T-helper 2 cell treated with Interferon-gamma antibody and Interleukin-4, amounts not matched to agents 100 ng/mL and 5 ng/mL, for 36 hours (primary cell): ENCODE results near the gene MRPL34. TPM values are rescaled to one million over a fixed set of nuclear protein-coding genes. Genes with fewer than 3 reads are reported as not detected.

ENCODE experiments used
- intact Hi-C: fragments of 100-400 bp; cut with micrococcal nuclease; formaldehyde crosslinking; loops from one replicate; pipeline ENCODE4 v1.15.1; 2023
- total RNA-seq: library from RNA; stranded (reverse); gene quantifications from 2 replicates; pipeline ENCODE4 v1.2.3, GENCODE V29; 2022

Gene MRPL34
- total RNA-seq, 1 donor from 2014 or later: 77.8 TPM

DNA sequence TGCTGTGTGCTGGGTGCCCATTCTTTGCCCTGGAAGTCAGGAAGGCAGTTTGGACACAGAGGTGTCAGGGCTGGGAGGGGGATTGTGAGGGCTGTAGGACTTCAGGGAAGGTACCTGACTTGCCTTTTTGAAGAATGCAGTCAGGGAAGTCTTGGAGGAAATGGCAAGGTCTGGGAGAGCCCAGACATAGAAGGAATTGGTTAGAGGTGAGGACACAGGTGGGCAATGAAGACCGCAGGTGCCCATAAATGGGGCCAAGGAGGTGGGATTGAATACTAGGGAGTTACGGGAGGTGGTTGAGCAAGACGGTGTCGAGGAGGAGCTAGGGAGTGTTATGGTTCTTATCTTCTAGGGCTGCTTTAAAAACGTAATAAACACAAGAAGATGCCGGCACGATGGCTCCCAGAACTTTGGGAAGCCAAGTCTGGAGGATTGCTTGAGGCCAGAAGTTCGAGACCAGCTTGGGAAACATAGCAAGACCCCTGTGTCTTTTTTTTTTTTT, 2.3 kb downstream of the MRPL34 start:
- intact Hi-C loops: loop anchor here (2.0 kb wide), 1 partner anchor 15 kb away; no protein-coding TSS in a partner anchor

DNA sequence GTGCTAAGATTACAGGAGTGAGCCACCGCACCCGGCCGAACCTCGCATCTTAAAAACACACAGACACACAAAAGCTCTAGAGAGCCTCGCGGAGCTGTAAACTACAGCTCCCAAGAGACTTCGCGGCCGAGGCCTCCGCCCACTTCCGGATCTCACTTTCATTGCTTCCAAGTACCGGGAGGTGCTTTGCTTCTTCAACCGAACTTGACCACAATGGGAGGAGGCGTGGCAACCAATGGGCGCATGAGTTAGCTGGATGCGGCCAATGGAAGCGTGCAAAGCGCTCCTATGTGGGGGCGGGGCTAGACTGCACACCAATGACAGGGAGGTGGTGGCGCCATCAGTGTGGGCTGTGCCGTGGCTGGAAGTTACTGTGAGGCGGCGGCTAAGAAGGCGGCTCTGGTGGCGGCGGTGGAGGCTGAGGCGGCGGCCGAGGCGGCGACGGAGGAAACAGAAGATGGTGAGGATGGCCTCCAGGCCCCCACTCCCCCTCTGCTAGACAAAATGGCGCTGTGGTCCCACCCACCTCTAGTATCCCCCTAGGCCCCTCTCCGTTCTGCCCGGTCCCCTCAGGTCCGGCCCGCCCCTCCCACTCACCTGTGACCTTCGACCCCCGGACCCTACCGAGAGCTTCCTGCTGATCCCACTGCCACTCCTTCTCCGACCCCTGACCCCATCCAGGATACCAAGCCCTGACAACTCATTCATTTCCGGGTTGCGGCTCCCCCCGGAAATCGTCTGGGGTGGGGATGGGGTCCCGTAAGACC, 3.7 kb downstream of the MRPL34 start, which contains the start of gene DDA1:
Gene DDA1 (plus strand): TSS at position 366 of the 767 bp plus-strand sequence. CDS start 92 bp downstream, at position 458.
- intact Hi-C loops: loop anchor here (1.0 to 2.0 kb wide), 4 partner anchors 17 to 110 kb away; partner anchors contain the start of genes BABAM1 and GTPBP3

DNA sequence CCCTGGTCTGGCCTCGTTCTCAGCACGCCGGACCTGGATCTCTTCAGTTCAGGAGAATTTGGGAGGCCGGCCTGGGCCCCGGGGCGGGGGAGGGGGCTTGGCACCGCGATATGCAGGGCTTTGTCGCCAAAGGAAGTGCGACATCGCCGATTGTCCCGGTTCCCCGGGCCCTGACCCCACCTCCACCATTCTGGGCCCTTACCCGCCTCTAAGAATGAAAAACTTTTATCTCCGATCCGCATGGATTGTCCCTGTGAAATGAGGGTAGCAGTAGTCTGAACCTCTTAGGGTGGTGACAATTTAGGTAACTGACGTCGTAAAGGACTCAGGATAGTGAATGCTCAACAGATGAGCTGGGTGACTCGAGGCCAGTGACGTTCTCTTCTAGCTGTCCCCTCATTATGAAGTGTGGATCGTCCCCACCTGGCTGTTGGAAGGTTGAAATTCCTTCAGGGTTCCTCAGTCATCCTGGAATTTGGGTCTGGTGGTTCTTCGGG, 4.3 kb downstream of the MRPL34 start:
- intact Hi-C loops: loop anchor here (1.0 to 2.0 kb wide), 4 partner anchors 17 to 109 kb away; partner anchors contain the start of genes BABAM1 and GTPBP3

DNA sequence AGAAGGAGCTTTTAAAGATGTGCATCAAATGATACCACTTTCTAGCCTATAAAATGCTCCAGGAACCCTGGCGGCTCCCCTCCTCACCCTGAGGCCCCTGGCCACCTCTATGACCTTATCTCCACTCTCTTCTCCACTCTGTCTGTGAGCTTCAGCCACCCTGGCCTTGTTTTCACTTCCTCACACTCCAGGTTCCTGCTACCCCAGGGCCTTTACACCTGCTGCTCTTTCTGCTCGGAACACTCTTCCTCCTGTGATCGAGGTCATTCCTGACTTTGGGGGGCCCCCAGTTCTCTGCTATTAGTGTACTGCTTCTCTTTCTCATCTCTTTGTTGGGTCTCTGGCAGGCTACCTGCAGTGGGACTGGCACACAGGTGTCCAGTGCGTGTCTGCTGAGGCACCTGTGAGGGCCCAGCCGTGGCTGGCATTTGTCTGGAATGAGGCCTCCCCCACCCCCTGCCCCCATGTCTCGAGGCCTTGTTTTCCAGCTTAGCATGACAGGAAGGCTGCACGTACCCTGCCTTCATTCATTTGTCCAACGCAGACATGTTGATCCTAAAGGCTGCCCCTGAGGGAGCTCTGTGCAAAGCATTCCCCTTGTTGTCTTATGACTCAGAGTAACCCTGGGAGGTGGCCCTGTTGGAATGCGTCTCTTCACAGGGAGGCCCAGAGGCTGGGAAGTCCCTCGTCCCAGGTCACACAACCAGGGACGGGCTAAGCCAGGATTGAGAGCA, 6.0 kb downstream of the MRPL34 start:
- intact Hi-C loops: no loop called here

DNA sequence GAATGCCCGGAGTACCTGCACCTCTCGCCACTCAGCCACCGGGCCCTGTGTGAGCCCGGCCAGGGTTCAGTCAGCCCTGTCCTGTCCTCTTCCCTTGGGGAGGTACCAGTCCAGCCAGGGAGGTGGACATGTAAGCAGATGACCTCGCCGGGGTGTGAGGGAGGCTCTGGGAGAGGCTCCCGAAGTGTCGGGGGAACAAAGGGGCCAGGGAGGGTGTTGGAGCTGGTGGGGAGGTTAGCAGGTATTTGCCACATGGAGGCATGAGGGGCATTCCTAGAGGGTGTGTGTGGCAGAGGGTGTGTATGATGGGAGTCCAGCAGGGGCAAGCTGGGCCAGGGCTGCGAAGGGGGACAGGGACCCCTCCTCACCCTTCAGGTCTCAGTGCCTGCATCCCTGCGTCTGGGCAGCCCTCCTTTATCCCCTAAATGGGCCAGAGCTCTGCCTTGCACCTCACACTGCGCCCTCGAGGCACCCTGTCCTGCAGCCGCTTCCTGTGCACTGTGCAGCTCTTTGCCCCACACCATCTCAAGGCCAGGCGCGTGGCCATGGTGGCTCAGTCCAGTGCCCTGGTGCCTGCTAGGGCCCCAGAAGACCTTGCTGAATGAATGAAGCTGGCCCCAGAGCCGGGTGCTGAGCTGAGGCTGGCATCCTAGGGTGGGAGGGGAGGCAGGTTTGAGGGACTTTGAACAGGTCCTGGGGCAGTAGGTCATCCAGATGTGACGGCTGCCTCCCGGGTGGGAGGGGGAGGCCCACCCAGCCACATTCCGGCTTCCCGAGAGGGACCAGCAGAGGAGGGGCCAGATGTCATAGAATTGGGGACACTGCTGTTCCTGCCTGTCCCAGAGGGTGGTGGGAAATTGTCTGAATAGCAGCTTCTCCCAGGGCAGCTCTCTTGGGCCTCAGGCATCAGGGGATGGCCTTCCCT, 6.8 kb downstream of the MRPL34 start:
- intact Hi-C loops: no loop called here

DNA sequence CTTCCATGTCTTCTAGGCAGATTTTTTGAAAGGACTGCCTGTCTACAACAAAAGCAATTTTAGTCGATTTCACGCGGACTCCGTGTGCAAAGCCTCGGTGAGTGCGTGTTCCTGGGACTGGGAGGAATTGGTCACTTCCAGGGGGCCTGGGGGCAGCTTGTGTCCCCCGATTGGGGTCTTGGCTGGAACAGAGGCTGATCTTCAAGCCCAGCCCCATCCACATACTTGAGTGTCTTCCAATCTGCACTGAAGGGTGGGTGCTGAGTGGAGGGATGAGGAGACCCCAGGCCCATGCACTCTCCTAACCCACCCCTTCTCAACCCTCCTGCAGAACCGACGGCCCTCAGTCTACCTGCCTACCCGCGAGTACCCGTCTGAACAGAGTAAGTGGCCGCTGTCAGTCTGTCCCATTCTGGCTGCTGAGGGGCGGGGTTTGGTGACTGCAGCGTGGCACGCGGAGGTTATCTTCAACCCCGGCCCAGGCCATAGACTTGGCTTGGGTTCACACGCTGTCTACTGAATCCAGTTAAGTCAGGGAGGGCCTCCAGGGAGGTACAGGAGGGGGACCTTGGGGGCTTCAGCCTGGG, 8.4 kb downstream of the MRPL34 start:
- intact Hi-C loops: no loop called here

DNA sequence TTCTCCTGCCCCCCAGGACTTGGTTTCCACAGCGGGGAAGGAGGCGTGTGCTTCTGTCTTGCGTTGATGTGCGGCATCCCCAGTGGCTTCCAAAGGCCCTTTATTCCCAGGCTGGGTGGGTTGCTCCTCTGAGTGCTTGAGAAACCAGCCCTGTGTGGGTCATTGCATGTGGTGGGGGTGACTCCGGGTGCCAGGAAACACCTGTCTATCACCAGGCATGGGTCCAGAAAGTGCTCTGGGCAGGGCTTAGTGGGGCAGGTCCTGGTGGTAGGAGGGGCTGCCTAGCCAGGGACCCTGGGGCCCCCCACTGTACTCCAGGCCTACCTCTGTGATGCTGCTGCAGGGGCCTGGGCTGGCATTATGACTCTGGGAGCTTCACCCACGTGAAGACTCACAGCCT, 13.3 kb downstream of the MRPL34 start:
- intact Hi-C loops: no loop called here

DNA sequence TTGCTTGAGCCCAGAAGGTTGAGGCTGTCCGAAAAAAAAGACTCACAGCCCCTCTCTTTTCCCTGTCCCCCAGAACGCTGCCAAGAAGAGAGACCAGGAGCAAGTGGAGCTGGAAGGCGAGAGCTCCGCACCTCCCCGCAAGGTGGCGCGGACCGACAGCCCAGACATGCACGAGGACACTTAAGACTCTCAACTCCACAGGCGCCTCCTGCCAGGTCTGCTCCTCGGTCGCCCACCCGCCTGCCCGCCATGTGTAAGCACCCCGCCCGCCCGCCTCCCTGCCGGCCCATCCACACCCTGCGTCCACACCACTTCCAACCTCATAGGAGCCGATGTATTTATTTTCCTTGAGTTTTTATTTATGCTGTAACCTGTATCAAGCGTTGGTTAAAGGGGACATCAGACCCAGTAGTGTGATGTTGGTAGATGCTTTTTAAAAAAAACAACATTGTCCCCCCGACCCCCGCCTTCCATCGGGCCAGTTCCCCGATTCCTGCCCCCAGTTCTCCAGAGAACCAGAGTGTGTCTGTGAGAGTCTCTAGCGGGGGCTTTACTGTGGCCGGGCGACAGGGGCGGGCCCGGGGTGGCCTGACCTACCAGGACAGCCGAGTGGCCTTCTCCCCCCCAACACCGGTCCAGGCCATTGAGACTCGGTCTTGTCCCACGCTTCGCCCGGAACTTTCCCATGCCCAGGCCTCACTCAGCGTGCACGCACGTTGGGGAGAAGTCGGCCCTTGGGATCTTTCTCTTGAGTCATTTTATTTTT, 14.0 kb downstream of the MRPL34 start:
- intact Hi-C loops: no loop called here

DNA sequence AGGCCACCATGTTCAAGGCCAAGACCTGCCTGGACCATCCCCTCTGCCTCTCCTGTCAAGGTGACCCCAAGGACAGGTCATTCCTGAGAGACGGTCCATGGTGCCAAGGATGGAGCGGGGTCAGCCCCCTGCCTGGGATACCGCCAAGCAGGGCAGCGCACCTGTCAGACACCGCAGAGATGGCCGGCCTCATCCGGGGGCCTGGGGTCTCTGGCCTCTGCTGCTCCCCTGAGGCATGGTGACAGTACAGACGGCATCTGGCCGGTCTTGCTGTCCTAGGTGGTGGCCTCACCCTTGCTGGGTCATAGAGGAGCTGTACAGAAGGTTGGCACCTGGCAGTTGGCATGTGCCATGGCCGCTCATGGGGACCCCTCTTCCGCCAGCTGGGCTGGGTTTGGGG, 14.8 kb downstream of the MRPL34 start:
- intact Hi-C loops: no loop called here

DNA sequence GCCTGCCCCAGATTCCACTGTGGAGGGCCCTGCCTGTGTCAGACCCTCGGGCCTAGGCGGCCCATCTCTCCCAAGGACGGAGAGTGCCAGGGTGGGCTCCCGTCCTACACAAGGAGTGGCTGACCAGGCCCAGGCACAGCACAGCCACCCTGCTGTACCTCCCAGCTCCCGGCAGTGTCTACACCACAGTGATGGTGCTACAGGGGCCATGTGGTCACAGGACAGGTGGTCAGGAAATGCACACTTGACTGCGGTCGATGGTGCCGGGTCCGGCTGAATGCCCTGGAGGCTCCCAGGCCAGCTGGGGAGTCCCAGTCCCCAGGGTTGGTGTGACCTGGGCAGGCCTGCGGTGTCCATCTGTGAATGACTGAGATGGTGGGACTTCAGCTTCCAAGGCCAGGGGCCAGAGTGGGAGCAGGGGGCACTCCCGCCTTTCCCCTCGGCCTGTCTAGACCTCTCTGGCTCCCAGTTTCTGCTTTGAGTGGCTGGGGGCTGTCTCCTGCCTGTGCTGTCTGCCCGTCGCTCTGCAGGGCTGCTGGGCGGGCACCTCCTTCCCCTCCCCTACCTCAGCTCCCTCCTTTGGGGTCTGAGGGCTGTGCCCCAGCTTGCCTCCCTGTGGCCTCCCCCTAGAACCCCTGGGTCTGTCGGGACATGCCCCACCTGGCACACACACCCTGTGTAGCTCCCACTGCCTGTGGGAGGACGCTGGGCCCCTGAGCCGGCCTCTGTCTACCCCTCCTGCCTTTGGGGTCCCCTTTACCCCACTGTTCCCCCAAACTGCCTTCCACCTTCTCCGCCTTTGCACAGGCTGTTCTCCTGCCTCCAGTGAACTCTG, 16.2 kb downstream of the MRPL34 start:
- intact Hi-C loops: no loop called here

DNA sequence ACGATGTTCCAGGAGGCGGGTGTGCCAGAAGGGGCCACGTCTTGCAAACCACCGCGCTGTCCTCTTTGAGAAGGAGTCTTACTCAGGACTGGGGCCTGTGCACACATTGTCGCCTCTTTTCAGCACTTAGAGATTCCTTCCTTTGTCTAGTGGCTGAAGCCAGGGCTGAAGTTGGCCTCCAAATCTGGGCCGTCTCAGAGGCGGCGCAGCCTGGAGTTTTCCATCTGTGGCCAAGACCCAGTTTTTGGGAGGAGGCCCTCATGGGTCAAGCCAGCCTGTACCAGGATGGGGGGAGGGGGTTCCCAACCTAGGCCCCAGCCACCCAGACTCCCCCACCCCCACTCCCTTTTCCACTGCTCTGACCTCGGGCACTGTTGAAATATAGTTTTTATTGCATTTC, 17.2 kb downstream of the MRPL34 start:
- intact Hi-C loops: no loop called here

DNA sequence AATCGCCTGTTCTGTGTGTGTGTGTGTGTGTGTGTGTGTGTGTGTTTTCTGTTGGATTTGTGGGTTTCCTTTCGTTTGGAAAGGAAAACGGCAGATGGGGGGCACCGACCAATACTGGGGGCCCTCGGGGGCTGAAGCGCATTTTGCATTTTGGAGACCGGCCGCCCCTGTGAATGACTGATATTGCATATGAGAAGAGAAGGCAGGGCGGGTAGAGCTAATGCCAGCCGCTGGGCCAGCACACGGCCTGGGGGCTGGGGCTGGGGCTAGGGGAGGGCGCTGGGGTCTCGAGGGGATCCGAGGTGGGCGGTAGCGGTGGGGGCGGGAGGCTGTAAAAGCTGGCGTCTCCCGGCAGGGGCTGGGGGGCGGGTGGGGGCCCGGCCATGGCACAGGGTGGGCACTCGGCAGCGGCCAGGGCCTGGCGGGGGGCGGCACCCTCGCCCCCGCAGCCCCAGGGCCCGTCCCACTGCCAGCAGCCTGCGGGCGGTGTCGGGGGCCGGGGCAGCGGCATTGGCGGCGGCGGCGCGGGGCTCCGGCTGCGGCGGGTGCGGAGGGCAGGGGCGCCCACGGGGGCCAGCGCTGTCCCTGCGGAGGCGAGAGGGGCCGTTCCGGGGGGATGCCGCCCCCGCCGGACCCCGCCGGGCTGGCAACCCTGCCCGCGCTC, 17.8 kb downstream of the MRPL34 start:
- intact Hi-C loops: no loop called here

DNA sequence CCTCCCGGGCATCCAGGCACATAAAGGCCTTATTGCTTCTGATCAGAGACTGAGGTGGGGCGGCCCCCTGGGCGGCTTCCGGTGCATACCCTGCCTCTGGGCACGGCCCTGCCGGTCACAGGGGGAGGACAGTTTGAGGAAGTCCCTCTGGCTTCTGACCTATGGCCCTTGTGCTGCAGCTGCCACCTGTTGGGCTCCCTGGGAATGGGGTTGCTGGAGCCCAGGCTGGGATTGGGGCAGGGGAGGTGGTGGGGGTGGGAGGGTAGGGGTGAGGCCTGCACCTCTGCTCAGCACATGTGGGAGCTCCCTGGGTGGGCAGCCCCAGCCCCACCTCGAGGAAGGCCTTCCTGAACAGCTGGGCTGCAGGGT, 18.3 kb downstream of the MRPL34 start:
- intact Hi-C loops: no loop called here

DNA sequence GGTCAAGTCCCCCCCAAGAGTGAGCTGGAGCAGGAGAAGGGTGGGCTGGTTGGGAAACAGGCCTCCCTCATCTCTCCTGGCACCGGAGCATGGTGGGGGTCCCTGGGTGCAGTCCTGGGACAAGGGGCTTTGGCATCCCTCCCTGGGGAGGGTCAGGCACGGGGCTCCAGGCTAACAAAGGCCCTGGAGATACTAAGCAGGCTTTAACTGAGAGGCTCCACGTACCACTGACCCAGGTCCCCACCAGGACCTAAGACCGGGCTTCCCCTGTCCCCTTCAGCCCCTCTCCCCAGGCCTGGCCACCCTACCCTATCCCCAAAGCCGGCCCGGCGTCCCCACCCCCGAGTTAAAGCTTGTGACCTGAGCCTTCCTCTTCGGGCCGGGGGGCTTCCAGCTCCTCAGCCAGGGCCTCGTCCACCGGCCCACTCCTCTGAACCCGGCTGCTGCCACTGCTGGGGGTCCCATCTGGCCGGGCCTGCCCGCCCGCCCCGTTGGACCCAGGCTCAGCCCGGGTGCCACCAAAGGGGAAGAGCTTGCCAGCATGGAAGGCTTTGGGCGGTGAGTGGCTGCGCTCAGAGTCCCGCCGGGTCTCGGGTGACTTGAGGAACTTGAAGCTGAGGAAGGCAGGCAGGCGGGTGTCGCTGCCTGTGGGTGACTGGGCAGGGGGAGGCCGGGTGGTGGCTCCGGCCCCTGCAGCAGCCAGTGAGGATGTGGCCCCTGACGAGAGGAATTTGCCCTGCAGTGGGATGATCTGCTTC, 18.9 kb downstream of the MRPL34 start:
- intact Hi-C loops: no loop called here

DNA sequence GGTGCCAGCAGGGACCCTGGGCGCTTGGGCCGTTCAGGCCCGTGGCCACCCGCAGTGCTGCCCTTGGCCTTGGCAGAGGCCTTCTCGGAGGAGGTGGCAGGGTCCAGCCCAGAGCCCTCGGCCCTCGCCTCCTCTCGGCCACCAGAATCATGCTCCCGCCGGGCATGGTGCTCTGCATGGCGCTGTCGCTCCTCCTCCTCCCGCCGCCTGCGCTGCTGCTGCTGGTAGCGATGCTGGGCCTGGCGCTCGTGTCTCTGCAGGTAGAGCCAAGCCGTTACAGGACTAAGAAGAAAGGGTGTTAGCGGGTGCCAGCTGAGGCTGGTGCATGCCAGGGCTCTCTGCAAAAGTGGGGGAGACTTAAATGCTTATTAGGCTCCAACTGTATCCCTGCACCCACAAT, 19.5 kb downstream of the MRPL34 start:
- intact Hi-C loops: no loop called here

DNA sequence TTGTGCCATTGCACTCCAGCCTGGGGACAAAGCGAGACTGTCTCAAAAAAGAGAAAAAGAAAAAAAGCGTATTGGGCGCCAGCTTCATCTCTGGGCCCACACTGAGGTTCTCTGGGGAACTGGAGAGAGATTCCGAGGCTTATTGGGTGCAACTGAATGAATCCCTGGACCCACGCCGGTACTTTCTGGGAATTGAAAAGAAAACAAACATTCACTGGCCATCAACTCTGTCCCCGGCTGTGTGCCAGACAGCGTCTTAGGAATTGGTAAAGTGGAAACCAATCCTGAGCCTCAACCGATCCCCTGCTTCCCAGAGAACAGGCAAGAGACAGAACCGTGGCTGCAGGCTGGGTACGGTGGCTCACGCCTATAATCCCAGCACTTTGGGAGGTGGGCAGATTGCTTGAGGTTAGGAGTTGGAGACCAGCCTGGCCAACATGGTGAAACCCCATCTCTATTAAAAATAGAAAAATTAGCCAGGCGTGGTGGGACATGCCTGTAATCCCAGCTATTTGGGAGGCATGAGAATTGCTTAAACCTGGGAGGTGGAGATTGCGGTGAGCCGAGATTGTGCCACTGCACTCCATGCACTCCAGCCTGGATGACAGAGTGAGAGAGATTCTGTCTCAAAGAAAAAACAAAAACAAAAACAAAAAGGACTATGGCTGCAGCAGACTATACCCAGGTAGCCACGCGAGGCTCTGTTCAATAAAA, 20.4 kb downstream of the MRPL34 start:
- intact Hi-C loops: no loop called here

DNA sequence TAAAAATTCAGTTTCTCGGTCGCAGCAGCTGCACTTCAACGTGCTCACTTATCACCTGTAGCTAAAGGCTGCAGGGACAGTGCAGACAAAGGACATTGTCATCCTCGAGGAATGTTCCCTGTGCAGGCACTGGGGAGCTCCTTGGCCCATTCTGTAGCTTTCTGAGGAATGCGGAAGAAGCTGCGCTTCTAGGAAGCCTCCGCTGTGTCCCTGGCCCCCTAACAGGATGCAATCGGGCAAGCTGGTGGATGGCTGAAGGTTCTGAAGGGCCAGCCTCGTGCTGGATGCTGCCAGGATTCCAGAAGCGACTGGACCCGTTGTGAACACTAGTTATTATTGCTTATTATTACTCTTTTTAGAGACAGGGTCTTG, 20.9 kb downstream of the MRPL34 start:
- intact Hi-C loops: no loop called here
